Right lobe of liver (tissue), 6 donors: ENCODE results near the gene PRSS56. TPM values are rescaled to one million over a fixed set of nuclear protein-coding genes. Genes with fewer than 3 reads are reported as not detected.
"Not testable (repeated sequence)": the region's sequence is repeated elsewhere in the genome, so short reads cannot be mapped to it uniquely, and the experiment has no call there.

Experiments
- ATAC-seq, 4 donors: fragments of 200-7000 bp; cut with Tn5 transposase; one replicate each; pipeline ENCODE4 v1.9.1; 2020; ENCODE audit warnings: mild to moderate bottlenecking in 4 of 4, moderate library complexity in 4 of 4
- DNase-seq, 3 donors: peaks; one replicate each; pipeline ENCODE4 v3.0.0-alpha.2; 2020
- H3K27ac ChIP-seq, 3 donors: fragments of 200-600 bp; one replicate each; pipeline ENCODE4 v1.8.0; 2022
- H3K27me3 ChIP-seq, 2 donors: fragments of 200-600 bp; one replicate each; pipeline ENCODE4 v1.8.0; 2022
- H3K36me3 ChIP-seq, 4 donors: fragments of 200-600 bp; sonication (generic) in 1 of 4; one replicate each; pipeline versions ENCODE4 v1.5.1 to v1.8.0; 2017 to 2022; ENCODE audit warnings: control low read depth in 1 of 4
- H3K4me1 ChIP-seq, 4 donors: fragments of 200-600 bp; sonication (generic) in 1 of 4; one replicate each; pipeline versions ENCODE4 v1.5.1 to v1.8.0; 2017 to 2022; ENCODE audit warnings: control low read depth in 1 of 4
- H3K4me3 ChIP-seq, 3 donors: fragments of 200-600 bp; one replicate each; pipeline ENCODE4 v1.8.0; 2022
- H3K9me3 ChIP-seq, 4 donors: fragments of 200-600 bp; sonication (generic) in 1 of 4; one replicate each; pipeline versions ENCODE4 v1.5.1 to v1.8.0; 2017 to 2022; ENCODE audit warnings: control low read depth in 1 of 4
- CTCF ChIP-seq, 4 donors: fragments of 200-600 bp in 3 of 4; fragments of 450-650 bp in 1 of 4; IDR thresholded peaks; one replicate each; pipeline versions ENCODE4 v1.5.1 to v1.8.0; 2016 to 2022; ENCODE audit warnings: antibody characterized with exemption in 4 of 4, mild to moderate bottlenecking in 2 of 4
- POLR2A ChIP-seq: fragments of 450-650 bp; IDR thresholded peaks from one replicate; pipeline ENCODE4 v1.6.1; 2017; ENCODE audit warnings: antibody characterized with exemption, mild to moderate bottlenecking
- WGBS: methylation state at CpG from one replicate; pipeline ENCODE4 v1.1.6; 2018; ENCODE audit warnings: low coverage, low lambda C conversion rate; ENCODE audit not compliant: insufficient coverage; ENCODE audit errors: missing lambda C conversion rate; 5-methylcytosine and 5-hydroxymethylcytosine counted together
- intact Hi-C, 2 donors: fragments of 100-400 bp; cut with DNase I; formaldehyde crosslinking; loops; one replicate each; pipeline versions ENCODE4 v1.11.2 to v1.14.1; 2022
- total RNA-seq, 6 experiments: library from RNA; depleted of rRNA in 2 of 6; stranded (reverse); fragments of >200 nt in 2 of 6; fragmentation: NEBNext Ultra II Directional in 3 of 6; extraction: Animal tissue kit (Norgen Biotek cat#: 25700) in 3 of 6; gene quantifications; one replicate each; pipeline versions ENCODE4 v1.1.0 to v1.2.4, GENCODE V29; 2016 to 2023
- donor health status: DM: no; HTN: yes; CAD: no.
- donor health status: DM: no; HTN: no; CAD: no.
- donor health status: DM: no; HTN: no; CAD: no.
- donor health status: DM: no; HTN: yes; CAD: no.
- donor health status: DM: no; HTN: yes; CAD: no.

Gene PRSS56
- total RNA-seq, 6 experiments from 2014 or later: 0.19 TPM; not detected in 5

GRCh38 chr2:232562515-232563151 is 42.4 kb downstream of the PRSS56 start:
- H3K9me3 ChIP-seq: no peaks in the 10 kb centered on the region
- intact Hi-C loops: no loop called here
- peaks cover 5 to 87% (median 38%) of the 10 kb centered on the region in 4 donors for H3K36me3 ChIP-seq
- 75% methylated on average over 4 of the region's 8 CpGs for WGBS
- no peaks in the 10 kb centered on the region for H3K27me3 ChIP-seq
- no peak for TF ChIP-seq CTCF (IDR thresholded peaks at IDR 0.05)
- no peak for TF ChIP-seq POLR2A
- ATAC-seq (peak in 1 of 4 donors; percentile 23), DNase-seq (no peak)
- H3K27ac ChIP-seq: no peak overlapping the region
- H3K4me3 ChIP-seq: no peak overlapping the region
- H3K4me1 ChIP-seq: no peaks in the 10 kb centered on the region

- no peaks in the 10 kb centered on the region for H3K27me3 ChIP-seq
- no peaks in the 10 kb centered on the region for H3K4me1 ChIP-seq
- peaks cover 0 to 87% (median 40%) of the 10 kb centered on the region in 4 donors for H3K36me3 ChIP-seq
- no peak overlapping the region for H3K27ac ChIP-seq
- ATAC-seq: no peak
- no peaks in the 10 kb centered on the region for H3K9me3 ChIP-seq
- TF ChIP-seq POLR2A: no peak
- 33% methylated on average over 3 of the region's 3 CpGs for WGBS
- no peak for DNase-seq
- intact Hi-C loops: no loop called here
- H3K4me3 ChIP-seq: no peak overlapping the region
Observed at GRCh38 chr2:232563580-232563979, 43.4 kb downstream of the PRSS56 start.

- TF ChIP-seq POLR2A (no peak), CTCF (IDR thresholded peaks at IDR 0.05) (no peak)
- Histone ChIP-seq H3K27me3 (no peaks in the 10 kb centered on the region), H3K27ac (no peak overlapping the region), H3K4me1 (peaks cover 0 to 24% (median 8%) of the 10 kb centered on the region in 4 donors), H3K9me3 (no peaks in the 10 kb centered on the region), H3K4me3 (no peak overlapping the region), H3K36me3 (peaks cover 7 to 72% (median 40%) of the 10 kb centered on the region in 4 donors)
- DNase-seq (no peak), ATAC-seq (no peak)
- intact Hi-C loops: no loop called here
Observed at GRCh38 chr2:232567721-232568120, 47.5 kb downstream of the PRSS56 start.

GRCh38 chr2:232568161-232568560 is 48.0 kb downstream of the PRSS56 start:
- ATAC-seq (peak in 1 of 4 donors; percentile 23), DNase-seq (no peak)
- intact Hi-C loops: no loop called here
- Histone ChIP-seq H3K27me3 (no peaks in the 10 kb centered on the region), H3K27ac (no peak overlapping the region), H3K4me3 (no peak overlapping the region), H3K9me3 (no peaks in the 10 kb centered on the region), H3K4me1 (peaks cover 0 to 28% (median 10%) of the 10 kb centered on the region in 4 donors), H3K36me3 (peaks cover 7 to 68% (median 38%) of the 10 kb centered on the region in 4 donors)
- TF ChIP-seq CTCF (IDR thresholded peaks at IDR 0.05) (no peak), POLR2A (no peak)
- WGBS: 67% methylated on average over 5 of the region's 5 CpGs

- no peak overlapping the region for H3K27ac ChIP-seq
- H3K4me3 ChIP-seq: no peak overlapping the region
- no peaks in the 10 kb centered on the region for H3K27me3 ChIP-seq
- peaks cover 0 to 41% (median 19%) of the 10 kb centered on the region in 4 donors for H3K4me1 ChIP-seq
- no peaks in the 10 kb centered on the region for H3K9me3 ChIP-seq
- WGBS: 98% methylated on average over 7 of the region's 9 CpGs
- ATAC-seq (no peak), DNase-seq (no peak)
- H3K36me3 ChIP-seq: peaks cover 7 to 56% (median 30%) of the 10 kb centered on the region in 4 donors
- intact Hi-C loops: no loop called here
- TF ChIP-seq CTCF (IDR thresholded peaks at IDR 0.05): no peak
- no peak for TF ChIP-seq POLR2A
Observed at GRCh38 chr2:232569541-232569940, 49.4 kb downstream of the PRSS56 start.

- DNase-seq, H3K4me3 ChIP-seq, ATAC-seq, intact Hi-C loops, H3K27me3 ChIP-seq, H3K27ac ChIP-seq, H3K9me3 ChIP-seq: not testable (repeated sequence)
- peaks cover 7 to 47% (median 27%) of the 10 kb centered on the region in 4 donors for H3K36me3 ChIP-seq
- 100% methylated on average over 6 of the region's 6 CpGs for WGBS
- peaks cover 0 to 47% (median 23%) of the 10 kb centered on the region in 4 donors for H3K4me1 ChIP-seq
Observed at GRCh38 chr2:232570481-232570880, 50.3 kb downstream of the PRSS56 start.
